ENCODE results near the gene IGFBP7. TPM values are rescaled to one million over a fixed set of nuclear protein-coding genes. Genes with fewer than 3 reads are reported as not detected.

Gene IGFBP7
- total and polyA plus RNA-seq, 10 of the 15 experiments (the other 5 are each of a cell fraction or from before 2014, with no cell fraction given), result 0.69 to 1.9 (median 1.4) TPM; not detected in 5

GRCh38 chr4:57124145-57124544 lies 14.0 kb upstream of the IGFBP7 start:
- Histone ChIP-seq H3K9ac (ENCODE audit: control insufficient read depth, insufficient read depth, low read length) (no peak overlapping the region), H3K36me3 (ENCODE audit: control insufficient read depth in 2 of 2, insufficient read depth in 2 of 2, low read length in 1 of 2) (no peaks in the 10 kb centered on the region), H2AFZ (ENCODE audit: control insufficient read depth, low read depth, low read length) (no peak overlapping the region), H4K20me1 (ENCODE audit: control insufficient read depth, insufficient read depth) (no peaks in the 10 kb centered on the region), H3K4me3 (no peak overlapping the region), H3K4me2 (ENCODE audit: control insufficient read depth, insufficient read depth) (no peak overlapping the region), H3K4me1 (ENCODE audit: control insufficient read depth, insufficient read depth, low read length) (no peaks in the 10 kb centered on the region), H3K27me3 (replicated peaks in 1 of 2; ENCODE audit: control insufficient read depth in 2 of 2, insufficient read depth in 2 of 2, low read length in 1 of 2) (no peaks in the 10 kb centered on the region; a peak in 1 of 4 replicates), H3K27ac (ENCODE audit: control insufficient read depth, insufficient read depth) (no peak overlapping the region), H3K9me3 (replicated peaks; ENCODE audit: control insufficient read depth, insufficient read depth, low read length) (no peaks in the 10 kb centered on the region; the same call in 2 of the 3 replicates), H3K79me2 (ENCODE audit: control insufficient read depth, insufficient read depth, low read length) (no peaks in the 10 kb centered on the region)
- DNase-seq (ENCODE audit: low read depth, low spot score) (no peak), FAIRE-seq (no peak), ATAC-seq (no peak)
- in situ Hi-C loops (cut with MboI), result loop anchor here (10.0 kb wide), 1 partner anchor 59 kb away; no protein-coding TSS in a partner anchor
- BruUV-seq (replicated peaks), result no TSS peak
- ChIA-PET RAD21 (ENCODE audit: unreplicated experiment) (no interaction called here), SMC1A (ENCODE audit: uncharacterized antibody, unreplicated experiment) (no interaction called here), CTCF (no interaction called here), POLR2A (no interaction called here)
- TF ChIP-seq POLR2A (IDR thresholded peaks at IDR 0.05; ENCODE audit: low read depth, low read length) (no peak), CTCF (IDR thresholded peaks at IDR 0.05 in 2 of 3, conservative IDR thresholded peaks at IDR 0.05 in 1 of 3; ENCODE audit: control insufficient read depth in 2 of 3, extremely low read depth in 1 of 3, insufficient read depth in 1 of 3, low read depth in 3 of 3, low read length in 3 of 3) (no peak), ZNF207 (IDR thresholded peaks at IDR 0.05; ENCODE audit: borderline replicate concordance) (no peak), SPI1 (IDR thresholded peaks at IDR 0.05; ENCODE audit: borderline replicate concordance, insufficient read depth, low read depth, low read length) (no peak), BHLHE40 (IDR thresholded peaks at IDR 0.05; ENCODE audit: borderline replicate concordance in 1 of 2, low read depth in 2 of 2, low read length in 1 of 2) (no peak), RELA (IDR thresholded peaks at IDR 0.05; ENCODE audit: borderline replicate concordance, partially characterized antibody) (no peak), BACH1 (IDR thresholded peaks at IDR 0.05; ENCODE audit: borderline replicate concordance) (no peak)
- TF ChIP-seq, protein P1, sequence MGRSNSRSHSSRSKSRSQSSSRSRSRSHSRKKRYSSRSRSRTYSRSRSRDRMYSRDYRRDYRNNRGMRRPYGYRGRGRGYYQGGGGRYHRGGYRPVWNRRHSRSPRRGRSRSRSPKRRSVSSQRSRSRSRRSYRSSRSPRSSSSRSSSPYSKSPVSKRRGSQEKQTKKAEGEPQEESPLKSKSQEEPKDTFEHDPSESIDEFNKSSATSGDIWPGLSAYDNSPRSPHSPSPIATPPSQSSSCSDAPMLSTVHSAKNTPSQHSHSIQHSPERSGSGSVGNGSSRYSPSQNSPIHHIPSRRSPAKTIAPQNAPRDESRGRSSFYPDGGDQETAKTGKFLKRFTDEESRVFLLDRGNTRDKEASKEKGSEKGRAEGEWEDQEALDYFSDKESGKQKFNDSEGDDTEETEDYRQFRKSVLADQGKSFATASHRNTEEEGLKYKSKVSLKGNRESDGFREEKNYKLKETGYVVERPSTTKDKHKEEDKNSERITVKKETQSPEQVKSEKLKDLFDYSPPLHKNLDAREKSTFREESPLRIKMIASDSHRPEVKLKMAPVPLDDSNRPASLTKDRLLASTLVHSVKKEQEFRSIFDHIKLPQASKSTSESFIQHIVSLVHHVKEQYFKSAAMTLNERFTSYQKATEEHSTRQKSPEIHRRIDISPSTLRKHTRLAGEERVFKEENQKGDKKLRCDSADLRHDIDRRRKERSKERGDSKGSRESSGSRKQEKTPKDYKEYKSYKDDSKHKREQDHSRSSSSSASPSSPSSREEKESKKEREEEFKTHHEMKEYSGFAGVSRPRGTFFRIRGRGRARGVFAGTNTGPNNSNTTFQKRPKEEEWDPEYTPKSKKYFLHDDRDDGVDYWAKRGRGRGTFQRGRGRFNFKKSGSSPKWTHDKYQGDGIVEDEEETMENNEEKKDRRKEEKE (IDR thresholded peaks at IDR 0.05), result no peak
- TF ChIP-seq, protein P2, sequence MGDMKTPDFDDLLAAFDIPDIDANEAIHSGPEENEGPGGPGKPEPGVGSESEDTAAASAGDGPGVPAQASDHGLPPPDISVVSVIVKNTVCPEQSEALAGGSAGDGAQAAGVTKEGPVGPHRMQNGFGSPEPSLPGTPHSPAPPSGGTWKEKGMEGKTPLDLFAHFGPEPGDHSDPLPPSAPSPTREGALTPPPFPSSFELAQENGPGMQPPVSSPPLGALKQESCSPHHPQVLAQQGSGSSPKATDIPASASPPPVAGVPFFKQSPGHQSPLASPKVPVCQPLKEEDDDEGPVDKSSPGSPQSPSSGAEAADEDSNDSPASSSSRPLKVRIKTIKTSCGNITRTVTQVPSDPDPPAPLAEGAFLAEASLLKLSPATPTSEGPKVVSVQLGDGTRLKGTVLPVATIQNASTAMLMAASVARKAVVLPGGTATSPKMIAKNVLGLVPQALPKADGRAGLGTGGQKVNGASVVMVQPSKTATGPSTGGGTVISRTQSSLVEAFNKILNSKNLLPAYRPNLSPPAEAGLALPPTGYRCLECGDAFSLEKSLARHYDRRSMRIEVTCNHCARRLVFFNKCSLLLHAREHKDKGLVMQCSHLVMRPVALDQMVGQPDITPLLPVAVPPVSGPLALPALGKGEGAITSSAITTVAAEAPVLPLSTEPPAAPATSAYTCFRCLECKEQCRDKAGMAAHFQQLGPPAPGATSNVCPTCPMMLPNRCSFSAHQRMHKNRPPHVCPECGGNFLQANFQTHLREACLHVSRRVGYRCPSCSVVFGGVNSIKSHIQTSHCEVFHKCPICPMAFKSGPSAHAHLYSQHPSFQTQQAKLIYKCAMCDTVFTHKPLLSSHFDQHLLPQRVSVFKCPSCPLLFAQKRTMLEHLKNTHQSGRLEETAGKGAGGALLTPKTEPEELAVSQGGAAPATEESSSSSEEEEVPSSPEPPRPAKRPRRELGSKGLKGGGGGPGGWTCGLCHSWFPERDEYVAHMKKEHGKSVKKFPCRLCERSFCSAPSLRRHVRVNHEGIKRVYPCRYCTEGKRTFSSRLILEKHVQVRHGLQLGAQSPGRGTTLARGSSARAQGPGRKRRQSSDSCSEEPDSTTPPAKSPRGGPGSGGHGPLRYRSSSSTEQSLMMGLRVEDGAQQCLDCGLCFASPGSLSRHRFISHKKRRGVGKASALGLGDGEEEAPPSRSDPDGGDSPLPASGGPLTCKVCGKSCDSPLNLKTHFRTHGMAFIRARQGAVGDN (IDR thresholded peaks at IDR 0.05), result no peak
- intact Hi-C loops (cut with micrococcal nuclease; ENCODE audit: unreplicated experiment), result no loop called here

Measured in GM12878 (cell line).